ENCODE measurements around the gene EFNB2. TPM values are rescaled to one million over a fixed set of nuclear protein-coding genes. Genes with fewer than 3 reads are reported as not detected.

EFNB2 gene
- polyA plus RNA-seq, 1 experiment, result 2.6 TPM

GRCh38 chr13:106507560-106508274 lies 27.7 kb downstream of the EFNB2 start:
- no peak for TF ChIP-seq CTCF (IDR thresholded peaks at IDR 0.05; ENCODE audit: low read depth, low read length)
- DNase-seq (ENCODE audit: low read depth, low spot score), result peak; percentile 76
- ChIA-PET POLR2A (interaction anchor here (1.1 to 1.3 kb wide), 2 partner anchors 351 to 354 kb away, joined by 4 read pairs; no protein-coding TSS in a partner anchor), CTCF (interaction anchor here (0.6 kb wide), 1 partner anchor 1097 kb away, joined by 3 read pairs; no protein-coding TSS in a partner anchor)
- peak overlapping the region; percentile 60 for H3K27ac ChIP-seq (ENCODE audit: low read depth, low read length)
- H3K4me3 ChIP-seq (ENCODE audit: low read depth, low read length), result peak overlapping the region; percentile 1; the same call in 1 of the 2 replicates
- H3K9me3 ChIP-seq (ENCODE audit: control insufficient read depth, insufficient read depth, low read length), result no peaks in the 10 kb centered on the region
- H3K27me3 ChIP-seq (ENCODE audit: control insufficient read depth, insufficient read depth, low read length), result no peaks in the 10 kb centered on the region

GRCh38 chr13:106506286-106506685 lies 29.2 kb downstream of the EFNB2 start:
- DNase-seq (ENCODE audit: low read depth, low spot score), result no peak
- ChIA-PET CTCF (no interaction called here), POLR2A (no interaction called here)
- Histone ChIP-seq H3K4me3 (ENCODE audit: low read depth, low read length) (no peak overlapping the region), H3K27ac (ENCODE audit: low read depth, low read length) (no peak overlapping the region), H3K9me3 (ENCODE audit: control insufficient read depth, insufficient read depth, low read length) (no peaks in the 10 kb centered on the region), H3K27me3 (ENCODE audit: control insufficient read depth, insufficient read depth, low read length) (no peaks in the 10 kb centered on the region)
- TF ChIP-seq CTCF (IDR thresholded peaks at IDR 0.05; ENCODE audit: low read depth, low read length), result no peak

GRCh38 chr13:106505732-106506131 lies 29.7 kb downstream of the EFNB2 start:
- ChIA-PET CTCF (no interaction called here), POLR2A (no interaction called here)
- Histone ChIP-seq H3K4me3 (ENCODE audit: low read depth, low read length) (no peak overlapping the region), H3K27ac (ENCODE audit: low read depth, low read length) (no peak overlapping the region), H3K27me3 (ENCODE audit: control insufficient read depth, insufficient read depth, low read length) (no peaks in the 10 kb centered on the region), H3K9me3 (ENCODE audit: control insufficient read depth, insufficient read depth, low read length) (no peaks in the 10 kb centered on the region)
- no peak for DNase-seq (ENCODE audit: low read depth, low spot score)
- no peak for TF ChIP-seq CTCF (IDR thresholded peaks at IDR 0.05; ENCODE audit: low read depth, low read length)

- H3K9me3 ChIP-seq (ENCODE audit: control insufficient read depth, insufficient read depth, low read length), result no peaks in the 10 kb centered on the region
- no peak overlapping the region for H3K27ac ChIP-seq (ENCODE audit: low read depth, low read length)
- ChIA-PET POLR2A (no interaction called here), CTCF (no interaction called here)
- no peak overlapping the region for H3K4me3 ChIP-seq (ENCODE audit: low read depth, low read length)
- no peaks in the 10 kb centered on the region for H3K27me3 ChIP-seq (ENCODE audit: control insufficient read depth, insufficient read depth, low read length)
- DNase-seq (ENCODE audit: low read depth, low spot score), result no peak
- TF ChIP-seq CTCF (IDR thresholded peaks at IDR 0.05; ENCODE audit: low read depth, low read length), result no peak
These were observed 30.2 kb downstream of the EFNB2 start for GRCh38 chr13:106505295-106505694.

- no peak for TF ChIP-seq CTCF (IDR thresholded peaks at IDR 0.05; ENCODE audit: low read depth, low read length)
- CTCF ChIA-PET, result no interaction called here
- H3K4me3 ChIP-seq (ENCODE audit: low read depth, low read length), result no peak overlapping the region
- no peaks in the 10 kb centered on the region for H3K9me3 ChIP-seq (ENCODE audit: control insufficient read depth, insufficient read depth, low read length)
- POLR2A ChIA-PET, result no interaction called here
- H3K27ac ChIP-seq (ENCODE audit: low read depth, low read length), result no peak overlapping the region
- DNase-seq (ENCODE audit: low read depth, low spot score), result no peak
- H3K27me3 ChIP-seq (ENCODE audit: control insufficient read depth, insufficient read depth, low read length), result no peaks in the 10 kb centered on the region
These were observed 31.6 kb downstream of the EFNB2 start for GRCh38 chr13:106503730-106504453.

All from AG04450 (cell line).